ENCODE results near the gene CHGA.

Gene CHGA

DNA sequence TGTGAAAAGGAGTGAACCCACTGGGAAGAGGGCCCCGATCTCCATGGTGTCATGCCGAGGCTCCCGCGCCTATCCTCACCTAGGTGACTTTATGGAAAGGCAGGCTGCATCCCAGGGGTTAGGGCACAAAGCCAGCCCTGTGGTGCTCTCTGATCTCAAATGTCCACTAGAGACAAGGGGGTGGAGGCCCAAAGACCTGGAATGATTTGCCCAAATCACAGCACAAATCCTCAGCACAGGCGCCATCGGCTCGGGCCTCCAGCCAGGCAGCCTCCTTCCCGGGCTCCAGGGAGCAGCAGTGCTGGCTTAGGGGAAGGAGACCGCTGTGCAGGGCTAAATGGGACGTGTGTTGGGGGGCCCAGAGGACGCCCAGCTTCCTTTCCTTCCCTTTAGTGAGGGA, 17.6 kb downstream of the CHGA start:
- ChIA-PET POLR2A (no interaction called here), CTCF (no interaction called here)
- TF ChIP-seq SP1 (IDR thresholded peaks at IDR 0.05) (no peak), SUZ12 (IDR thresholded peaks at IDR 0.05) (no peak), LEF1 (IDR thresholded peaks at IDR 0.05; ENCODE audit: borderline replicate concordance) (no peak), ELF4 (IDR thresholded peaks at IDR 0.05) (no peak), TARDBP (IDR thresholded peaks at IDR 0.05) (no peak), FOXA1 (IDR thresholded peaks at IDR 0.05) (no peak), L3MBTL2 (conservative IDR thresholded peaks at IDR 0.05) (no peak), FOXK2 (IDR thresholded peaks at IDR 0.05) (no peak), ARNT (IDR thresholded peaks at IDR 0.05) (no peak), CTBP1 (IDR thresholded peaks at IDR 0.05; ENCODE audit: borderline replicate concordance) (no peak)
- TF ChIP-seq, protein P1, sequence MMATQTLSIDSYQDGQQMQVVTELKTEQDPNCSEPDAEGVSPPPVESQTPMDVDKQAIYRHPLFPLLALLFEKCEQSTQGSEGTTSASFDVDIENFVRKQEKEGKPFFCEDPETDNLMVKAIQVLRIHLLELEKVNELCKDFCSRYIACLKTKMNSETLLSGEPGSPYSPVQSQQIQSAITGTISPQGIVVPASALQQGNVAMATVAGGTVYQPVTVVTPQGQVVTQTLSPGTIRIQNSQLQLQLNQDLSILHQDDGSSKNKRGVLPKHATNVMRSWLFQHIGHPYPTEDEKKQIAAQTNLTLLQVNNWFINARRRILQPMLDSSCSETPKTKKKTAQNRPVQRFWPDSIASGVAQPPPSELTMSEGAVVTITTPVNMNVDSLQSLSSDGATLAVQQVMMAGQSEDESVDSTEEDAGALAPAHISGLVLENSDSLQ (IDR thresholded peaks at IDR 0.05) = no peak
- no peak for DNase-seq (ENCODE audit: extremely low spot score)

DNA sequence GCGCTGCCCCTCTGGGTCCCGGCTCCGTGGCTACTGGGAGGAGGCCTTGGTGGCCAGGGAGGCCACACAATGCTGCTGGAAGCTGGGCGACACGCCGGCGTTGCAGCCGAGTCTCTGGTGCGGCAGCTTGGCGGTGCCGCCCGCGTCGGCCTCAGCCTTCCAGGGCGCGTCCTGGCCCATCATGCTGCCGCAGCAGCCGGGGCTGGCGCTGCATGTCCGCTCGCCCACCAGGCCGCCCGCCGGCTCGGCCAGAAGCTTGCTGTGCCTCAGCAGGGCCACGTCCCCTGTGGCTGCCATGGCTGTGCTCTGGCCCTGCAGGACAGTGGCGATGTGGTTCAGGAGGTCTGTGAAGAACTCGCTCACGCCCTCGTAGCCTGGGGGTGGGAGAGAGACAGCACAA, 18.6 kb downstream of the CHGA start:
- DNase-seq (ENCODE audit: extremely low spot score) = no peak
- no peak for TF ChIP-seq BHLHE40 (IDR thresholded peaks at IDR 0.05; ENCODE audit: borderline replicate concordance)
- TF ChIP-seq HDGF (IDR thresholded peaks at IDR 0.05; ENCODE audit: borderline replicate concordance) = no peak
- TF ChIP-seq ELF4 (IDR thresholded peaks at IDR 0.05) = no peak
- no peak for TF ChIP-seq NFRKB (IDR thresholded peaks at IDR 0.05)
- TF ChIP-seq FOXM1 (IDR thresholded peaks at IDR 0.05; ENCODE audit: borderline replicate concordance) = no peak
- no peak for TF ChIP-seq FOXA1 (IDR thresholded peaks at IDR 0.05)
- TF ChIP-seq ZNF384 (IDR thresholded peaks at IDR 0.05) = no peak
- TF ChIP-seq TARDBP (IDR thresholded peaks at IDR 0.05) = no peak
- TF ChIP-seq, protein P1 (IDR thresholded peaks at IDR 0.05) = no peak
- no peak for TF ChIP-seq CTBP1 (IDR thresholded peaks at IDR 0.05; ENCODE audit: borderline replicate concordance)
- no peak for TF ChIP-seq SP1 (IDR thresholded peaks at IDR 0.05)
- CTCF ChIA-PET = no interaction called here
- POLR2A ChIA-PET = no interaction called here

- CTCF ChIA-PET = no interaction called here
- no peak for TF ChIP-seq L3MBTL2 (conservative IDR thresholded peaks at IDR 0.05)
- TF ChIP-seq SP1 (IDR thresholded peaks at IDR 0.05) = no peak
- TF ChIP-seq, protein P1 (IDR thresholded peaks at IDR 0.05) = no peak
- TF ChIP-seq HDGF (IDR thresholded peaks at IDR 0.05; ENCODE audit: borderline replicate concordance) = no peak
- TF ChIP-seq CTBP1 (IDR thresholded peaks at IDR 0.05; ENCODE audit: borderline replicate concordance) = no peak
- TF ChIP-seq ELF4 (IDR thresholded peaks at IDR 0.05) = no peak
- no peak for TF ChIP-seq NFRKB (IDR thresholded peaks at IDR 0.05)
- no peak for TF ChIP-seq ARNT (IDR thresholded peaks at IDR 0.05)
- no peak for TF ChIP-seq LEF1 (IDR thresholded peaks at IDR 0.05; ENCODE audit: borderline replicate concordance)
- TF ChIP-seq ZNF384 (IDR thresholded peaks at IDR 0.05) = no peak
- TF ChIP-seq BHLHE40 (IDR thresholded peaks at IDR 0.05; ENCODE audit: borderline replicate concordance) = no peak
- no peak for TF ChIP-seq SUZ12 (IDR thresholded peaks at IDR 0.05)
- no peak for TF ChIP-seq FOXK2 (IDR thresholded peaks at IDR 0.05)
- no peak for TF ChIP-seq FOXA1 (IDR thresholded peaks at IDR 0.05)
- TF ChIP-seq TARDBP (IDR thresholded peaks at IDR 0.05) = no peak
- TF ChIP-seq FOXM1 (IDR thresholded peaks at IDR 0.05; ENCODE audit: borderline replicate concordance) = no peak
- DNase-seq (ENCODE audit: extremely low spot score) = no peak
- POLR2A ChIA-PET = no interaction called here
Observed at GRCh38 chr14:92942136-92942535, 19.2 kb downstream of the CHGA start.

- ChIA-PET CTCF (no interaction called here), POLR2A (no interaction called here)
- DNase-seq (ENCODE audit: extremely low spot score) = no peak
- TF ChIP-seq, protein P1 (IDR thresholded peaks at IDR 0.05) = no peak
- TF ChIP-seq L3MBTL2 (conservative IDR thresholded peaks at IDR 0.05) (no peak), ELF4 (IDR thresholded peaks at IDR 0.05) (no peak), BHLHE40 (IDR thresholded peaks at IDR 0.05; ENCODE audit: borderline replicate concordance) (no peak), TARDBP (IDR thresholded peaks at IDR 0.05) (no peak), NFRKB (IDR thresholded peaks at IDR 0.05) (no peak), LEF1 (IDR thresholded peaks at IDR 0.05; ENCODE audit: borderline replicate concordance) (no peak), FOXK2 (IDR thresholded peaks at IDR 0.05) (no peak), ZNF384 (IDR thresholded peaks at IDR 0.05) (no peak), SP1 (IDR thresholded peaks at IDR 0.05) (no peak), FOXM1 (IDR thresholded peaks at IDR 0.05; ENCODE audit: borderline replicate concordance) (no peak), CTBP1 (IDR thresholded peaks at IDR 0.05; ENCODE audit: borderline replicate concordance) (no peak), HDGF (IDR thresholded peaks at IDR 0.05; ENCODE audit: borderline replicate concordance) (no peak)
Observed at GRCh38 chr14:92942576-92942975, 19.6 kb downstream of the CHGA start.

DNA sequence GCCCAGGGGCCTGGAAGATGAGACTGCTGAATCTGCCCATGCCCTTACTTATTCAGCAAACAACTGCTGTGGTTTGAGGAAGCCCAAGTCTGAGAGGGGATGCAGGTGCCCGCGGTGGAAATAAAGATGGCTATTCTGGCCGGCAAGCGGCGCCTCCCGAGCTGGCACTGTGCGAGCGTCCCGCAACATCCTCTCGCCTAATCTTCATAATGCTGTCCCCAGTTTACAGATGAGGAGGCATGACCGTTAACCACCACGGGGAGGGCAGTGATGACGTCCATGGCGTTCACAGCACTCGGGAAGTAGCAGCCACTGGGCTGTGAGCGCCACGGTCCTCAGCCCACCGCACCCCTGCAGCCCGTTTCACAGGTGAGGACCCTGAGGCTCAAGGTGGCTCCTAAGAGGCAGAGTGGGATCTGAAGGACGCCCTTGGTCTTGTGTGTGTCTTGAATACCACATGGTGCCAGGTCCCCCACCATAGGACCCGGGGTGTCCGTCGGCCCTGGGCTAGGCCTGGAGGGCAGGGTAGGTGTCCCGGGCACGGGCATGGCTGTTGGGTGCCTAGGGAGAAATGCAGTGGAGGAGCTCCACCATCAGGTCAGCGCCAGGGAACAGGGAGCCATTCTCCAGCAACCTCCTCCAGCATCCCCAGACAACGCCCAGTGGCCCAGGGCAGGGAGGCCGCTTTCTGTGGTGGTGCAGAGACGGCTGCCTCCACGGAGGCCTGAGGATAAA, 20.2 kb downstream of the CHGA start:
- DNase-seq (ENCODE audit: extremely low spot score) = no peak
- POLR2A ChIA-PET = no interaction called here
- no peak for TF ChIP-seq LEF1 (IDR thresholded peaks at IDR 0.05; ENCODE audit: borderline replicate concordance)
- CTCF ChIA-PET = no interaction called here

All from HEK293T (cell line).